BJ (cell line): ENCODE data around the gene RAP2B. TPM values are rescaled to one million over a fixed set of nuclear protein-coding genes. Genes with fewer than 3 reads are reported as not detected.

Experiments used
- CTCF ChIA-PET: fragments of 350-600 bp; formaldehyde crosslinking; extraction: SDS; loops from one replicate; lab custom pipeline; 2021; ENCODE audit warnings: antibody characterized with exemption, inconsistent platforms; lab: Yijun Ruan, JAX
- POLR2A ChIA-PET: fragments of 300-600 bp; sonication (Branson Sonifier 250); formaldehyde crosslinking; extraction: SDS; loops from one replicate; lab custom pipeline; 2021; ENCODE audit warnings: antibody characterized with exemption; lab: Charles Lee
- DNase-seq: peaks from one replicate; pipeline ENCODE4 v3.0.0-alpha.2; 2011; ENCODE audit warnings: low read depth
- H3K27me3 ChIP-seq: 2 replicates; pipeline ENCODE4 v1.6.0; 2011; ENCODE audit warnings: low read length; ENCODE audit not compliant: control insufficient read depth, insufficient read depth
- H3K36me3 ChIP-seq: 2 replicates; pipeline ENCODE4 v1.5.1; 2011; ENCODE audit warnings: low read length; ENCODE audit not compliant: control insufficient read depth, insufficient read depth
- H3K4me3 ChIP-seq: 2 replicates; pipeline ENCODE4 v1.5.1; 2011; ENCODE audit warnings: low read depth, mild to moderate bottlenecking, control low read depth, low read length
- polyA plus RNA-seq: library from polyadenylated mRNA; depleted of rRNA; stranded (reverse); fragments of >200 nt; gene quantifications from 2 replicates; pipeline ENCODE4 v1.2.3, GENCODE V29; 2011
- TF ChIP-seq, protein P1 (sequence below): IDR thresholded peaks from 2 replicates; pipeline ENCODE4 v1.5.1; 2011; ENCODE audit warnings: low read depth, mild to moderate bottlenecking, control low read depth, inconsistent platforms, low read length, moderate library complexity; ENCODE audit not compliant: insufficient read depth

RAP2B gene
- polyA plus RNA-seq, 1 experiment, result 7.2 TPM

DNA sequence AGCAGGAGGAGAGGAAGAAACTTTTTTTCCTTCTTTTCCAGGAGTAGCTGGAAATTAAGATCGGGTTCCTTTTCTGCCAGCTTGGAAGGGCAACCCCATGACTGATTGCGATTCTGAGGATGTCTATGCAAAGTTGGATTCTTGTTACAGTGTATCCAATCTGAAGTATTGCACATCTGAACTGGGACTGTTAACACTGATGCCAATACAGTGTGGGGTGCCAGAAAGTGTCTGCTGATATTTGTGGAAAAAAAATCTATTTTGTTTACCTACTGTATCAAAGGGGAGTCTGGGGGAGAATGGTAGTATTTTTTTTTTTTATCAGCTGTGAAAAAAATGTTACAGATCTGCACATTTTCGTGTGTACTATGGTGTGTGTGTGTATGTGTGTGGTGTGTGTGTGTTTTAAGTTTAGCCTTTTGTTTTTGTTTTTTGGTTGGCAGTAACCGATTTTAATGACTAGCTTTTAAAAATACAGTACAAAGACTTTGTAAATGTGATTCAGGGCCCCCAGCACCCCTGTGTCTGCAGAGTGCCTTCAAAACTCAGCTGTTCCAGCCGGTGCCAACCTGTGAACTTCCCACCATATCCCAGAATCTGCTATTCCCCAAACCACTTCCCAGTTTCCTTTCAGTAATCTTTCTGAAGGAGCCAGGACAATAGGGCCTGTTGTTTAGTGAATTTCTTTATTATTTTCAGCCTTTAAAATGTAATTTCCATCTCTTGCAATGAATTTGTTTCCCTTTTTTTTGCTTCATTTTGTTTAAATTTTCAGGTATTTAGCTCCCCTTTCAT lies 1.9 kb downstream of the RAP2B start:
- no peaks in the 10 kb centered on the region for H3K27me3 ChIP-seq
- no peaks in the 10 kb centered on the region for H3K36me3 ChIP-seq
- ChIA-PET POLR2A (interaction anchor here (0.8 kb wide), 1 partner anchor 83 kb away, joined by 17 read pairs; no protein-coding TSS in a partner anchor), CTCF (interaction anchor here (0.7 to 2.2 kb wide), 8 partner anchors 8 to 461 kb away, joined by 3 to 9 read pairs (median 3); no protein-coding TSS in a partner anchor)
- TF ChIP-seq, protein P1, sequence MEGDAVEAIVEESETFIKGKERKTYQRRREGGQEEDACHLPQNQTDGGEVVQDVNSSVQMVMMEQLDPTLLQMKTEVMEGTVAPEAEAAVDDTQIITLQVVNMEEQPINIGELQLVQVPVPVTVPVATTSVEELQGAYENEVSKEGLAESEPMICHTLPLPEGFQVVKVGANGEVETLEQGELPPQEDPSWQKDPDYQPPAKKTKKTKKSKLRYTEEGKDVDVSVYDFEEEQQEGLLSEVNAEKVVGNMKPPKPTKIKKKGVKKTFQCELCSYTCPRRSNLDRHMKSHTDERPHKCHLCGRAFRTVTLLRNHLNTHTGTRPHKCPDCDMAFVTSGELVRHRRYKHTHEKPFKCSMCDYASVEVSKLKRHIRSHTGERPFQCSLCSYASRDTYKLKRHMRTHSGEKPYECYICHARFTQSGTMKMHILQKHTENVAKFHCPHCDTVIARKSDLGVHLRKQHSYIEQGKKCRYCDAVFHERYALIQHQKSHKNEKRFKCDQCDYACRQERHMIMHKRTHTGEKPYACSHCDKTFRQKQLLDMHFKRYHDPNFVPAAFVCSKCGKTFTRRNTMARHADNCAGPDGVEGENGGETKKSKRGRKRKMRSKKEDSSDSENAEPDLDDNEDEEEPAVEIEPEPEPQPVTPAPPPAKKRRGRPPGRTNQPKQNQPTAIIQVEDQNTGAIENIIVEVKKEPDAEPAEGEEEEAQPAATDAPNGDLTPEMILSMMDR, result no peak
- H3K4me3 ChIP-seq, result peak overlapping the region; percentile 59
- DNase-seq, result no peak

DNA sequence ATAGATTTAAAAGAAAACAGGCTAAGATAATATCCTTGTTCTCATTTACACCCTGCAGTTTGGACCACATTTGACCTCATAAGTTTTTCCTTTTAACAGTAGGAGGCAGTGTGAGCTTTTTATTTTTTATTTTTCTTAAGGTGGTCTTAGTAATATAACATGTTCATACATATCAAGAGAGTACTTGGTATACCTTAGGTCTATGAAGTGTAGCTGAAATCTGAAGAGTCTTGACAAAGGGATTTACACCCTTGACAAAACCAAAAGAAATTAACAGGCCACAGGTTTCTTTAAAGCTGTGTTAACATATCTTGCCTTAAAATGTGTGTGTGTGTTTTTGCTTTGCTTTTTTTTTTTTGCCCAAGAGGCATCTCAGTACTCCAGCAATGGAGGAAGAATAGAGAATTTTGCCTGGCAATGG lies 3.2 kb downstream of the RAP2B start:
- H3K27me3 ChIP-seq, result no peaks in the 10 kb centered on the region
- H3K36me3 ChIP-seq, result no peaks in the 10 kb centered on the region
- ChIA-PET POLR2A (no interaction called here), CTCF (interaction anchor here (0.6 to 1.4 kb wide), 4 partner anchors 43 to 428 kb away, joined by 3 to 5 read pairs (median 3); no protein-coding TSS in a partner anchor)
- DNase-seq, result no peak
- H3K4me3 ChIP-seq, result peak overlapping the region; percentile 59
- TF ChIP-seq, protein P1, result peak; percentile 36; the same call in 1 of the 2 replicates

DNA sequence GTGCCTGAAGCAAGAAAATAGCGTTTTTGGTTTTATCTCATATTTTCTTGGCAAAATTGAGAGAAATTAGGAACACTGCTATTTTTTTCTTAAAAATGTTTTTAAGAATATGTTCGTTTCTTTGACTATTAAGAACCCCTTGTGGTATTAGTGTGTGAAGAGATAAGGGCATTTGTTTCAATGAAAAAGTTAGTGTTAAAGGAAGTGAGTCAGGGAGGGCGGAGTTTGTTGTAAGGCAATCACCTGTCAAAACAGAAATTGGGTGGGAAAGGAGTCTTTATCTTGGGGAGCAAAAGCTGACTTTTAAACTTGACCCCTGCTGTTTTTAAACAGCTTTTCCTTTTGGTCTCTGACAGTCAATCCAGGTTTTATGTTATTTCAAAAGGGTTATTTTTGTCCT lies 4.2 kb downstream of the RAP2B start:
- TF ChIP-seq, protein P1, result no peak
- ChIA-PET CTCF (no interaction called here), POLR2A (no interaction called here)
- no peak for DNase-seq
- Histone ChIP-seq H3K36me3 (no peaks in the 10 kb centered on the region), H3K4me3 (peak overlapping the region; percentile 59), H3K27me3 (no peaks in the 10 kb centered on the region)

DNA sequence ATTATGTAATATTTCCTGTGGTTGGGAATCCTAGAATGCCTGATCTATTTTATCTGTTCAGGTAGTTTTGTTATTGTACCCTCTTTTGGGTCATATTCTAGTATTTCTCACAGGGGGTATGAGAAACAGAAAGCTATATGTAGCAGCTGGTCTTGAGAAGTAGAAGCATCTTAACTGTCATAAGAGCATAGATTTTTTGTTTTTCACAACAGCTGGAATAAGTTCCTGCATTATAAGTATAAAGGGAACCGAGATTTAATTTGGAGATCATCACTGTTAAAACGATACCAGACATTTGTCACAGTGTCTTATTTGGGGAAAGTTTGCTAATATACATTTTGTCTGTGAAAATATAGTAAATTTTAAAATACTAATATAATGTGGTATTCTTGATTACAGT lies 4.8 kb downstream of the RAP2B start:
- Histone ChIP-seq H3K36me3 (no peaks in the 10 kb centered on the region), H3K27me3 (no peaks in the 10 kb centered on the region), H3K4me3 (no peak overlapping the region)
- no peak for DNase-seq
- POLR2A ChIA-PET, result no interaction called here
- TF ChIP-seq, protein P1, result no peak
- CTCF ChIA-PET, result interaction anchor here (0.9 to 1.0 kb wide), 2 partner anchors 41 to 603 kb away, joined by 3 to 4 read pairs; no protein-coding TSS in a partner anchor

DNA sequence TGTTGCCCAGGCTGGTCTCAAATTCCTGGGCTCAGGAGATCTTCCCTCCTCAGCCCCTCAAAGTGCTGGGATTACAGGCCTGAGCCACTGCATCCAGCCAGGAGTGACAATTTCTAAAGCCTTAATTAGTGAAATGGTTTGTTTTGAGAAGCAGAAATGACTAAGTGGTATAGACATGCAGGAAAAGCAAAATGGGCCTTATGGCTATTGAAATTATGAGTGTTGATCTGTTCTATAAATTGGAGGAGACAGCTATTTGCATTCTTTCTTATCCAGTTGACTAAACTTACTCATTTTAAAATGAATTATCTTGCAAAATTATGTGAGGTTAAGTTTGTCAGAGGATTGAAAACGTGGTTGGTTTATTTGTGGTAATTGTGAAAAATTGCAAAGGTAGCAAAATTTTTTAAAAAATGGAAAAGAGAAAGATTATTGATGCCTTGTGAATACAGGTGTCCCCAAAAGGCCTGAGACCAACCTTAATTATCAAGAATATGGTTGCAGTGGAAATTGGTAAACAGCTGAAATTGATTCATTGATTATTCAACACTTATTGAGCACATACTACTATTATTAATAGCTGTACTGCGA lies 7.9 kb downstream of the RAP2B start:
- ChIA-PET POLR2A (no interaction called here), CTCF (interaction anchor here (0.5 kb wide), 1 partner anchor 122 kb away, joined by 3 read pairs; no protein-coding TSS in a partner anchor)
- H3K4me3 ChIP-seq, result no peak overlapping the region
- TF ChIP-seq, protein P1, result no peak
- no peaks in the 10 kb centered on the region for H3K36me3 ChIP-seq
- DNase-seq, result no peak
- H3K27me3 ChIP-seq, result no peaks in the 10 kb centered on the region
